Epithelial cell of prostate (primary cell): ENCODE data around the gene PRR23E.

Experiments
- DNase-seq: peaks from one replicate; pipeline ENCODE4 v3.0.0-alpha.2; 2011; ENCODE audit warnings: low read depth, low spot score
- H3K27ac ChIP-seq: fragments of 450-650 bp; 2 replicates; pipeline ENCODE4 v1.5.1; 2017; ENCODE audit warnings: mild to moderate bottlenecking

The PRR23E gene

DNA sequence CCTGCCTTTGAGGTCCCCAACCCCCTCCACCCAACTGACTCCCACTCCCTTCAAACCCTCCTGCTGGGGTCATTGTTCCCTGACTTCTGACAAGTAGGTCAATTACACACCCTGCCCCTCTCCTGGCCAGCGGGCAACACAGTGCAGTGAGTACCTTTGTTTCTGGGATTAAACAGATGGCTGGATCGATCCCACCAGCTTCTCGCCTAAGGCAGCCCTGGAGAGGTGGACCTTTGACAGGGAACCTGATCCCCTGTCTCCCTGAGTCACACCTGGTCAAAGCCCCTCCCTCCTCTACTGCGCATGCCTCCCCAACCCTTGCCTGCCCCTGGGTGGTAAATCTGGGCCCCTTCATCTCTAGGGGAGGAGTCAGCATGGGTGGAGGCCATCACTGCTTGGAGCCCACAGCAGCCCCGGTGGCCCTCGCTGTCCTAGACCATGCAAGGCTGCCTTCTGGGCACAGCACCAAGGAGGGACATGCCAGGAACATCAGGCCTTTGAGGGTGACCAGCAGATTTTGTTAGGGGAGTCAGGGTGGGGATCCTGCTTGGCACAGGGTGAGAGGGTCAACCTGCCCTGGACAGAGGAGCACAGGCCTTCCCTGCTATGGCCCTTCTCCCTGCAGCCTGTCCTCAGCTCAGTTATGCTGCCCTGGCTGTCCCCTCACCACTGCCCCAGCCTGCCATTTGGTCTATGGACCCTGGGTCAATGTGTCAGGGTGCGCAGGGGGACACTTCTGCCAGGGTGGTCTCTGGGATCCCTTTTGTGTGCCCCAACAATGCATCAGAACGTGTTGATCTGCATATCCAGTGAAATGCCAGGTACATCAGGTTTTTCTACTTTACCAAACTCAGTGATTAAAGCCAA lies 9.8 kb upstream of the PRR23E start:
- H3K27ac ChIP-seq: no peak overlapping the region
- no peak for DNase-seq

DNA sequence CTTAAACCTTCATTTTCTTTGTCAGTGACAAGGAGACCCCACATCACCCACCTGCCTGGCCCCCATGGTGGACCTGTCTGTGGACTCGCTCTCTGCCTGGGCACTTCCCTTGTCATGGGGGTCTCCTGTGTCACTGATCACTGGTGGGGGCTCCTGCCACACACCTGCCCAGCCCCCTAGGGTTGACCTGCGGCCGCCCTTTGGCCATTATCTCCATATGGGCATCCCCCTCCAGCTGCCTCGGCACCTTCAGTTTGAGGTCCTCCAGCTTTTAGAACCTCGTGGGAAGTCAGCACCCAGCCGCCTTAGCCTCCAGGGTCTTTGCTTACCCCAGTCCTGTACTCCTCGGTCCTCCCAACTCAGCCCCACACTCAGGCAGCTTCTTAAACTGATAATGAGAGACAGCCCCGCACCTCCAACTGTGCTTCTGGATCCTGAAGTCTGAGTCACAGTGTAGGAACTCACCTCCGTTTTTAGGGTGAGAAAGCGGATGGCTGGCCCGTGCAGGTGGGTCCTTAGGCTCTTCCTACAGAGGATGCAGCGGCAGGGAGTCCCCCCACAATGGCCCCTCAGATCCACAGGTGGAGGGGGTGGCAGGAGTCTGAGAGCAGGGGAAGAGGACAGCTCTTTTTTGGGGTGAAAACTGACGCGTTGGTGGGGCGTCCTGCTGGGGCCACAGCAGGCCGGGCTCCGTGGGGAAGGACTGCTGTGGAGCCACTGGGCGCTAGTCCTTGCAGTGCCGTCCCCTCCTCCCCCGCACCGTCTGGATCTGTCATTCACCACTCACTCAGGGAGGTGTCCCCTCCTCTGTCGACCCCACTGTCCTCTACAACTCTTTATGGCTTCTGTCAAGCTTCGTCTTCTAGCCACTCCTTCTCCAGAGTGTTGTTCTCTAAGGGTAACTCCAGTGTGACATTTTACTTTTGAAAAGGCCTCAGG lies 8.7 kb upstream of the PRR23E start:
- no peak overlapping the region for H3K27ac ChIP-seq
- DNase-seq: no peak

DNA sequence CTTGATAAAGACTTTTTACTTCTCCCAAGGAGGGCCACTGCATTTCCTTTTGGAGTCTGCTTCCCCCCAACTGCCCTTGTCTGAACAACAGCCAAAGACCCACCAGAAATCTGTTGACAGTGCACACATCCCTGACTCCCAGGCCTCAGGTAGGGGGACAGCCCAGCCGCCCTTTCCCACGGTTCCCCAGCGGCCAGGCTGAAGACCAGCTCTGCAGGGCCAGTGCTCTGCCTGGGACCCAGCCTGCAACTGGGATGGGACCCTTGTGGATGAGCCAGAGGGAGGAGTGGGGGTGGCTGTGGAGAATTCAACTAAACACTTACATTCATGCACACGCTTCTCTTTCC lies 8.1 kb upstream of the PRR23E start:
- DNase-seq: no peak
- no peak overlapping the region for H3K27ac ChIP-seq

DNA sequence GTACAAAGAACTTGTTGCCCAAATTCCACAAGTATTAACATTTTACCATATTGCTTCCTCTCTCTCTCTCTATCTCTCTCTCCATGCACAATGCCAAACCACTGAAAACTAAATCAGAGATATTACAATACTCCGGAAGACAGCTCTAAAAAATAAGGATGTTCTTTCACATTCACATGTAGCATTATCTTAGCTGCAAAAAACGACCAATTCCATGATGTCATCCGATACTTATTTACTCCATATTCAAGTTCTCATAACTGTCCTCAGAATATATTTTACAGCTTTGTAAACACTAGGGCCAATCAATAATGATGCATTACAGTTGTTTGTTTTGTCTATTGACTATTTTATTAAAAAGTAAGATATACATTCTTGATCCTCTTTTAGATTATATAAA lies 7.7 kb upstream of the PRR23E start:
- no peak overlapping the region for H3K27ac ChIP-seq
- DNase-seq: no peak

DNA sequence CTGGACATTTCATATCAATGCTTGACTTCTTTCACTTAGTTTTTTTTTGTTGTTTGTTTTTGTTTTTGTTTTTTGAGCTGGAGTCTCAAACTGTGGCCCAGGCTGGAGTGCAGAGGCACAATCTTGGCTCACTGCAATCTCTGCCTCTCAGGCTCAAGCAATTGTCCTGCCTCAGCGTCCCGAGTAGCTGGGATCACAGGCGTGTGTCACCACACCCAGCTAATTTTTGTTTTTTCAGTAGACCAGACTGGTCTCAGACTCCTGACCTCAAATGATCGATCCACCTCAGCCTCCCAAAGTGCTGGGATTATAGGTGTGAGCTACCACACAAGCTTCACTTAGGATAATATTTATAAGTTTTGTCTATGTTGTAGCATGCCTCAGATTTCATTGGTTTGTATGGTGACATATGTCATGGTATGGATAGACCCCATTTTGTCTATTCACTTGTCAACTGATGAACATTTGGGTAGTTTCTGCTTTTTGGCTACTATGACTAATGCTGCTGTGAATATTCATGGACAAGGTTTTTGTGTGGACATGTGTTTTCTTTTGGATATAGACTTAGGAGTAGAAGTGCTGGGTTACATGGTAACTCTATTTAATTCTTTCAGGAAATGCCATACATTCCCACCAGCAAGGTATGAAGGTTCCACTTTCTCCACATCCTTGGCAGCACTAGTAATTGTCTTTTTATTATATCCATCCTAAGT lies 6.8 kb upstream of the PRR23E start:
- DNase-seq: no peak
- no peak overlapping the region for H3K27ac ChIP-seq

DNA sequence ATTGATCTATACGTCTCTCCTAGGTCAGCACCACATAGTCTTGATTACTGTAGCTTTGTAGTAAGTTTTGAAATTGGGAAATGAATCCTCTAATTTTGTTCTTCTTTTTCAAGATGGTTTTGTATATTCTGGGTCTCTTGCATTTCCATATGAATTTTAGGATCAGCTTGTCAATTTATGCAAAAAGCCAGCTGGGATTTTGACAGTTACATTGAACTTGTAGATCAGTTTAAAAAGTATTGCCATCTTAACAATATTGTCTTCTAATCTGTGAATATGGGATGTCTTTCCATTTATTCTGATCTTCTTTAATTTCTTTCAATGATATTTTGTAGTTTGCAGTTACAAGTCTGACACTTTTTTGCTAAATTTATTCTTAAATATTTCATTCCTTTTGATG lies 5.6 kb upstream of the PRR23E start:
- H3K27ac ChIP-seq: no peak overlapping the region
- no peak for DNase-seq

DNA sequence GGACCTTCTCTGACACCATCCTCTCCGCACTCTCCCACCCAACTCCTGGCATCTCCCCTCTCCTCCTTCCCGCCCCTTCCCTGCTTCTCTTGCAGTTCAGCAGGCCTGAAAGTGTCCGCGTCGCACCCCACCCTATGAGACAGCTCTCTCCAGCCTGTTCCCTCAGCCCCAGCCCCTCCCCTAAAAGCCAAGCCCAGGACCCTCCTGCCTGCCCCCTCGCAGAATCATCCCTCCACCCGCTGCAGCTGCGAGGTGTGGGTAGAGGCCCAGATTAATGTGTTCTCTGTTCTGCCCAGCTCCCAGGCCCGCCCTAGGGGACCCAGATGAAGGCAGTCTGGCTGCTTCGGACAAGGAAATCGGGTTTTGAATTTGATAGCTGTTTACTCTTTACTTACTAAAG lies 410 bp downstream of the PRR23E start:
- no peak overlapping the region for H3K27ac ChIP-seq
- no peak for DNase-seq

DNA sequence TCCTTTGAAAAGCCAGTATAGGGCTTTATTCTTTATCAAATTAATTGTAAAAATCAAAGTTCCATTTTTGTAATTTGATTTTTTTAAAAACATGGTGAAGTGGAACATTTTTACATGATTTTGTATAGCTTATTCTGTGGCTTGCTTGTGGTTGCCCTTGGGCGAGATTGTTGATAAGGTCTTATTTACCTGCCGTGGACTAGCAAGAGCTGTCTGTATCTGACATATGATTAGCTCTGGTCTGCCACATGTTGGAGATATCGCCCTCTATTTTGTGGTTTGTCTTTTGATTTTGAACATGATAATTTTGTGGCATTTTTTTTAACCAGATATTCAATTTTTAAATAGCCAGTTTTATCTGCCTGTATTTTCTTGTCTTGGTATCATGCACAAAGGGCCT lies 844 bp downstream of the PRR23E start:
- no peak for DNase-seq
- H3K27ac ChIP-seq: no peak overlapping the region

DNA sequence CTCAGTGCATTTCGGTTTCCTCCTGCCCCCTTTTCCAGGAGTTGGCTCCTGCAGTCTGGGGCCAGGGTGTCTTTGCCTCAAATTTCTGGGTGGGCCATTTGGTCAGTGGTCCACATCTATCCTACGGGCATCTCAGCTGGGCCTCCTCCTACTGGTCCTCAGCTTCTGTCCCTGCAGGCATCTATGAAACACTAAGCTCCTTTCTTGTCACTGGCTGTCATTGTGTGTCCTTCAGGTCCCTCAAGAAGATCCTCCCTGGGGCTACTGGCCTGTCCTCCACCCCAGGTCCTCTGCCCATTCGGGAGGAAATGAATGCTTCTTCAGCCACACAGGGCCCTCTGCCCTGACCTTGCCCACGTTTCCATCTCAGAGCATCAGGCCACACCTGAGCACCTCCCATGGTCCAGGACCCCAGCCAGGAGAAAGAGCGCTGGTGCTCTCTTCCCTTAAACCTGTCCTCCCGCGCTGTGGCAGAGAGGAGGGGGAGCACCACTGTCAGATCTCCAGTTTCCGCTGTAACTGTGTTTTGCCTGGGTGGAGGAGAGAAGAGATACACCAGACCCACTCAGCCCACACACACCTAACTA lies 1.8 kb downstream of the PRR23E start:
- DNase-seq: no peak
- H3K27ac ChIP-seq: no peak overlapping the region

DNA sequence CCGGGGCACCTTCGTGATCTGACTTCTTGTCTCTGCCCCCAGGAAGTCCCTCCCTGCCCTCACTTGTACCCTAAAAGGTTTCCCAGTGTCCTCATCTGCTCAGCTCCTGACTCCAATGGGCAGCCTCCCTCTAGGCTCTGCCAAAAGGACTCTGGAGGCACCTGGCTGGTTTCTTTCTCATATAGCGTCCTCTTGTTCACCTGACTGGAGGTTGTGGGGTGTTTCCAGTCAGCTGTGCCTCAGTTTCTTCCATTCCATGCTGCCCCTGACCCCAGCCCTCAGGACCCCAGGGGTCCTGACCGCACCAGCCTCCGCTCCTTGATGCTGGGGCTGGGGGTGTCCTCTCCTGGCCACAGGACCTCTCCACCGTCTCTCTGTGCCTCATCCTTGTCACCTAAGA lies 2.5 kb downstream of the PRR23E start:
- H3K27ac ChIP-seq: no peak overlapping the region
- DNase-seq: no peak

DNA sequence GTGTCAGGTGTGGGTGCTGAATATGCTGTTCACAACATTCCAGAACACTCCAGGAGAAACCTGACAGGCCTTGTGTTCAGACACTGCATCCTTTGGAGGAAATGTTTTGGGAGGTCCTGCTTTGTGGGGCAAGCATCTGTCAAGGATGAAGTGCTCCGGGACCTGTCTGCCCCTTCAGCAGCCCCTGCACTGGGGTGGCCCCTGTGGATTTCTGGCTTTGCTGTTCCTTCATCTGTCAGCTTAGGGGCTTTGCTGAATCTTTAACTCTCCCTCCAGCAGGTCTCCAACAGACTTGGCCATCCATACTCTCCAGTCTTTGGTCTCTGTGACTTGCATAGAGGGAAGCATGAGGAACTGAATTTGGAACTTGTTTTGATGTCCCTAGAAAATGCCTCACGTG lies 3.1 kb downstream of the PRR23E start:
- H3K27ac ChIP-seq: no peak overlapping the region
- DNase-seq: no peak

DNA sequence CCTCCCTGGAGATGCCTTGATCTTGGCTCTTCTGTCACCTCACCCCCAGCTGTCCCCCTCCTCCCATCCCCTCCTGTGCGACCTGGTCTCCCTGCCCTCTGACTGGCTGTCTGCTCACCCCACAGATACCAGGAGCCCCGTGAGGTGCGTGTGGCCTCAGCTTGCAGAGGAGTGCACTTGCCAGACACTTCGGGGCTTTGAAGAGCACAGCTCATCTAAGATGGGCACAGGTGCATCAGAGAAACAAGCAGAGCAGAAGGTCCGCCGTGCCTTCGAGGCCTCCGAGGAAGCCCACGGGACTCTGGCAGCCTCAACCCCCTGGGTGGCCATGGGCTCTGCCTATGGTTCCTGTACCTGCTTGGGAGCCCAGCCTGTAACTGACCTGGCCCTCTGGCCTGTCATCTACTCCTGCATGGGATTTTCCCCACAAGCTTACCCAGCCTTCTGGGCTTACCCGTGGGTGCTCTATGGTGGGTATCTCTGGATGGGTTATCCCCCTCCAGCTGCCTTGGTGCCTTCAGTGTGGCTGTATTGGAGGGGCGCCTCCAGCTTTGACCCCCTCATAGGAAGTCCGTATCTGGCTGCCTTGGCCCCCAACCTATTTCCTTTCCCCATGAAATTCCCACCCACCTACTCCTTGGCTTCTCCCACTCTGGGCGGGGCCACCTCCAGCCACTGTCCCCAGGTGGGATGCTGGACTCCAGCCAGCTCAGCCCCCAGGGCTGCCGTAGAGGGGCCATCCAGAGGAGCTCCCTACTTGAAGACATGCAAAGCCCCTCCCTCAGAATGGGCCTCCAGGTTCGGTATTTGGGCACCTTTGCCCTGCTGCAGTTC lies 3.8 kb downstream of the PRR23E start:
- no peak overlapping the region for H3K27ac ChIP-seq
- no peak for DNase-seq

DNA sequence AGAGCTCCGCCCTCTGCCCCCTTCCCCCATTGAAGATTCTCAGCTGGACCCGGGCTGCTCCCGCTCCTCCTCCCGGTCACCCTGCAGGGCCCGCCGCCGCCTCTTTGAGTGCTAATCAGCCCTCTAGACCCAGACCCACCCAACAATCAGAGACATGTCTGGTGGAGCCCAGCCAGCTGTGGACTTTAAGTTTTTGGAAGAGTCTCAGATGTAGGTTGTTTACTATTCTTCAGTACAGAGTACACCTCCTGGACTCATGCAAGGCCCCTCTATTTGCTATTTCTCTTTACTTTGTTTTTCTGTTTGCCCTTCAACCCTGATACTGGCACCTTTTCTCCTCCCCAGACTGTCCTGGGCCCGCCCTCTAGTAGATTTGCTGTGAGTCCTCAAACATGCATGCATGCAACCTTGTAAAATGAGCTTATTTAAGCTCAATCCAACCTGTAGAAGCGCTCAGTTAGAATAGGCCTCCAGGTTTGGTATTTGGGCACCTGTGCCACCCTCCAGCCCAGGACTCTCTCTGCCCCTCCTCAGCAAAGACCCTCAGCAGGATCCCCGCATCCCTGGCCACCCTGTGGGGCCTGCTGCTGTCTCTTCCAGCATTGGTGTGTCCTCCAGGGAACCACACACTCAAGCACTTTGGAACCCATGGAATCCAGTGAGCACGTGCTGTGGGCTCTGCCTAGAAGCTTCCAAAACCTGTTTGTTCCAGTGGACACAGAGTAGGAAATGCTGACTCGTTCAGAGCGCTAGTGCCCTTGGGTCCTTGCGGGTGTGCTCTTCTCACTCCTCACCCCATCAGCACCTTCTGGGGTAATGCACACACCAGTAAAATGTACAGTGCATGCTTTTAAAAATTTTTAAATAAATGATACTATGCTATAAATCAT lies 4.6 kb downstream of the PRR23E start:
- no peak for DNase-seq
- no peak overlapping the region for H3K27ac ChIP-seq

DNA sequence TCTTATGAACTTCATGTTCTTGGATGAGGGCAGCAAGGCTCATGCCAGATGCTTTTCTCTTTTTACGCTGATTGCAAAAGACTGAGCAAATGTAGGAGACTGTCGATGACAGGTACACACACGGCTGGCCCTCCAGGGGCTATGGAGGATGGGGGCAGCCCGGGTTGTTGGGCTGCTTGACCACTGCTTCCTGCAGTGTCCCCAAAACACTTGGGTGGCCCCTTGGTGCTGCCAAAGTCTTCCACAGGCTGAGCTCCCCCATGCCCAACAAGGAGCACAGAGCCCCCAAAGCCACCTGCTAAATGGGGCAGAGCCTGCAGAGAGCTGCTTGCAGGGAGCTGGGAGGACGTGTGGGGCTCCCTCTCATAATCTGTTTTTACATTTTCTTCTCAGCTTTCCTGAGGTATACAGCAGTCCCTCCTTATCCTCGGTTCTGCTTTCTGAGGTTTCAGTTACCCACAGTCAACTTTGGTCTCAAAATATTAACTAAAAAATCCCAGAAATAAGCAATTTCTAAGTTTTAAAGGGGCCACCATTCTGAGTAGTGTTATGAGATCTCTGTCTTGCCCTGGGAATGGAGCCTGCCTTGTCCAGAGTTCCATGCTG lies 7.3 kb downstream of the PRR23E start:
- no peak overlapping the region for H3K27ac ChIP-seq
- no peak for DNase-seq

DNA sequence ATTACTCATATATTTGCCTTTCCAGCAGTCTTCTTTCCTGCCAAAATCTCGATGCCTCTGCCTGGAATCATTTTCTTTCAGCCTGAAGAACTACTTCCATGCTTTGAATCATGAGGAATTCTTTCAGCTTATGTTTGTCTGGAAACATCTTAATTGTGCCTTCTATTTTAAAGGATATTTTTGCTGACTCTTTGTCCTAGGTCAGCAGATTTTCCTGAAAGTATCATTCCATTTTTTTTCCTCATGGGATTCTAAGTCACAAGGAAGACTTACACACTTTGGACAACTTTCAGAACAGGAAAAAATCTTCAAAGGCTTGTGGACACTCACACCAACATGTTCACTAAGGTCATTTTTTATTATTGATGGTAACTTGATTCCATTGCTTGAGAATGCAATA lies 10.1 kb downstream of the PRR23E start:
- DNase-seq: no peak
- H3K27ac ChIP-seq: no peak overlapping the region

DNA sequence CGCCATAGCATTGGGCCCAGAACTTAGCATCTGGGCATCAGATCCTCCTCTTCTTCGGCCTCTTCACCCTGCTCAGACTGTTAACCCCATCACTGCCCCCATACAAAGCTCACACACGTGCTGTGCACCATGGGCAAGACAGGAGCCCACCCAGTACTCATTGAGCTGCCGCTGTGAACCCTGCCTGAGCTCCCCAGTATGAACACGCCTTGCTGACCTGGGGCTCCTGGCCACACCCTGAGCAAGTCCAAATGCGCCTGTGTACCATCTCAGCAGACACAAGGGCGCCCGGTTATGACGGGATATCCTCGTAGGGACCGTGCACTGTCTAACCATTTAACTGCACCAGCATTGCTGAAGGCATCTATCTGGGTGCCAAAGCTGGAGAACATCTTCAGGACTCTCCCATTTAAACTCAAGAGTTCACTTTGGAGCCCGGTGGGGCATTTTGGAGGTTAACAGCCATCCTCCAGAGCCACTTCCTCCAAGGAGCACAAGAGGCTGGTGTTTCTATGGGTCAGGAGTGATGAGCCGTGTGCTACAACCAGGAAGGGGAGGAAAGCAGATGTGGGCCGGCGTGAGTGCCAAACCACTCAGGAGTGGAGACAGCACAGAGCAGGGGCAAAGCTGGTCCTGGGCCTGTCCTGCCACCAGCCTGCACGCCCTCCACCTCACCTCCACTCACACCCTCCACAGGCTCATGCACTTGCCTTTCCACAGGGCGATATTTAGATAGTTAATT lies 12.1 kb downstream of the PRR23E start:
- no peak overlapping the region for H3K27ac ChIP-seq
- no peak for DNase-seq

DNA sequence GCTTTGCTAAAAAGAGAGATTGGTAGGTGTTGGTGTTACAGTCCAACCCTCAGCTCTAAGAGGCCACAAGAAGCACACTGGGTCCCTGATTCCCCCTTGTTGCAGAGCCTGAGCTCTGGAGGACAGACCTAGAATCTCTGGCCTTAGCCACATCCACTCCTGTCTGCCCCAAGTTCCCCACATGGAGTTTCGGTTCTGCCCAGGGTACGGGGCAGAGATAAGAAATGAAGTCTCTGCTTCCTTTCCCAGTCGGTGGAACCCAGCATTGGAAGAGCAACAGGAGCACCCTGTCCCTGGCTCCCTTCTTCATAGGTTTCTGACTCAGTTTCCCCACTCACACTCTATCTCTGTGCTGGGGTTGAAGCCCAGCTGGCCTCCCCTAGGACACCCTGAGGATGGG lies 13.2 kb downstream of the PRR23E start:
- no peak overlapping the region for H3K27ac ChIP-seq
- no peak for DNase-seq
